Keratinocyte (primary cell): Measurements from ENCODE around the gene GNS. TPM values are rescaled to one million over a fixed set of nuclear protein-coding genes. Genes with fewer than 3 reads are reported as not detected.
A peak's percentile ranks its signal among the peaks of the same experiment; 100 is the strongest.

Experiments used
- DNase-seq: peaks from one replicate; pipeline ENCODE4 v3.0.0-alpha.2; 2011; ENCODE audit warnings: low read depth, missing footprints, low spot score
- FAIRE-seq: peaks from 2 replicates; lab custom pipeline; 2011; peaks lifted over from hg19 to GRCh38; lab: Jason Lieb, UNC
- H2AFZ ChIP-seq: 2 replicates; pipeline ENCODE4 v1.6.0; 2012; ENCODE audit warnings: low read length, control low read depth, inconsistent platforms; ENCODE audit not compliant: control insufficient read depth
- H3K27ac ChIP-seq: 2 replicates; pipeline ENCODE4 v1.5.1; 2011; ENCODE audit warnings: low read length; ENCODE audit not compliant: control insufficient read depth, insufficient read depth
- H3K27me3 ChIP-seq: 3 replicates; pipeline ENCODE4 v1.6.0; 2011; ENCODE audit warnings: low read length; ENCODE audit not compliant: control insufficient read depth, insufficient read depth; ENCODE audit errors: extremely low read depth
- H3K36me3 ChIP-seq, 2 experiments: 2 replicates in 1 of 2; 3 replicates in 1 of 2; pipeline ENCODE4 v1.5.1; 2011; ENCODE audit warnings: low read length in 2 of 2, mild to moderate bottlenecking in 1 of 2; ENCODE audit not compliant: control insufficient read depth in 2 of 2, insufficient read depth in 2 of 2; ENCODE audit errors: extremely low read depth in 1 of 2
- H3K4me1 ChIP-seq: 3 replicates; pipeline ENCODE4 v1.5.1; 2011; ENCODE audit warnings: low read length; ENCODE audit not compliant: control insufficient read depth, insufficient read depth; ENCODE audit errors: extremely low read depth
- H3K4me2 ChIP-seq: 3 replicates; pipeline ENCODE4 v1.6.0; 2011; ENCODE audit warnings: low read depth, low read length; ENCODE audit not compliant: control insufficient read depth, insufficient read depth; ENCODE audit errors: extremely low read depth
- H3K4me3 ChIP-seq, 3 experiments: fragments of 200-600 bp in 1 of 3; sonication (generic) in 1 of 3; 2 replicates in 2 of 3; 3 replicates in 1 of 3; pipeline ENCODE4 v1.5.1; 2011 to 2016; ENCODE audit warnings: low read length in 3 of 3, mild to moderate bottlenecking in 3 of 3, control low read depth in 2 of 3, inconsistent platforms in 1 of 3, low read depth in 1 of 3, mixed read lengths in 1 of 3, mixed run types in 1 of 3, moderate library complexity in 1 of 3; ENCODE audit not compliant: control insufficient read depth in 2 of 3, insufficient read depth in 2 of 3; ENCODE audit errors: extremely low read depth in 1 of 3
- H3K79me2 ChIP-seq: 2 replicates; pipeline ENCODE4 v1.6.0; 2012; ENCODE audit warnings: low read length; ENCODE audit not compliant: control insufficient read depth, insufficient read depth
- H3K9ac ChIP-seq: 3 replicates; pipeline ENCODE4 v1.6.0; 2011; ENCODE audit warnings: low read length; ENCODE audit not compliant: control insufficient read depth, insufficient read depth; ENCODE audit errors: extremely low read depth
- H3K9me1 ChIP-seq: 3 replicates; pipeline ENCODE4 v1.6.0; 2011; ENCODE audit warnings: low read length; ENCODE audit not compliant: control insufficient read depth, insufficient read depth; ENCODE audit errors: extremely low read depth
- H3K9me3 ChIP-seq: 2 replicates; pipeline ENCODE4 v1.5.1; 2012; ENCODE audit warnings: low read depth, low read length; ENCODE audit not compliant: control insufficient read depth
- H4K20me1 ChIP-seq: 3 replicates; pipeline ENCODE4 v1.6.0; 2011; ENCODE audit warnings: low read length; ENCODE audit not compliant: control insufficient read depth, insufficient read depth; ENCODE audit errors: extremely low read depth
- CTCF ChIP-seq, 3 experiments: IDR thresholded peaks in 1 of 3; conservative IDR thresholded peaks in 1 of 3; optimal IDR thresholded peaks in 1 of 3; 2 replicates in 2 of 3; 3 replicates in 1 of 3; pipeline versions ENCODE3 to v1.5.1; 2011; ENCODE audit warnings: low read length in 3 of 3, mild to moderate bottlenecking in 3 of 3, moderate library complexity in 2 of 3, control low read depth in 1 of 3, inconsistent platforms in 1 of 3; ENCODE audit not compliant: insufficient read depth in 2 of 3; ENCODE audit errors: extremely low read depth in 1 of 3
- EZH2 ChIP-seq: IDR thresholded peaks from one replicate; pipeline ENCODE4 v1.6.1; 2012; ENCODE audit warnings: inconsistent platforms, mild to moderate bottlenecking, low read length, moderate library complexity
- dilution Hi-C: fragments of 300-500 bp; cut with MboI; formaldehyde crosslinking; loops from one replicate; pipeline ENCODE4 v1.7.0; 2020; ENCODE audit warnings: low sequenced_read_pairs; ENCODE audit not compliant: extremely low pct_ligation_motif_present
- polyA plus RNA-seq, 5 experiments: library from polyadenylated mRNA; depleted of rRNA in 3 of 5; stranded (reverse) in 3 of 5; stranded (forward) in 1 of 5; unstranded in 1 of 5; fragments of >200 nt; gene quantifications; 1 replicate in 1 of 5; 2 replicates in 3 of 5; 3 replicates in 1 of 5; pipeline versions ENCODE4 v1.2.1 to v1.2.3, GENCODE V29; 2011 to 2012; ENCODE audit warnings: missing spikeins in 2 of 5, low read depth in 1 of 5, low replicate concordance in 1 of 5

GNS gene
- polyA plus RNA-seq, 1 donor (not counting 4 experiments of a cell fraction or from before 2014, with no cell fraction given) = 57.8 TPM

DNA sequence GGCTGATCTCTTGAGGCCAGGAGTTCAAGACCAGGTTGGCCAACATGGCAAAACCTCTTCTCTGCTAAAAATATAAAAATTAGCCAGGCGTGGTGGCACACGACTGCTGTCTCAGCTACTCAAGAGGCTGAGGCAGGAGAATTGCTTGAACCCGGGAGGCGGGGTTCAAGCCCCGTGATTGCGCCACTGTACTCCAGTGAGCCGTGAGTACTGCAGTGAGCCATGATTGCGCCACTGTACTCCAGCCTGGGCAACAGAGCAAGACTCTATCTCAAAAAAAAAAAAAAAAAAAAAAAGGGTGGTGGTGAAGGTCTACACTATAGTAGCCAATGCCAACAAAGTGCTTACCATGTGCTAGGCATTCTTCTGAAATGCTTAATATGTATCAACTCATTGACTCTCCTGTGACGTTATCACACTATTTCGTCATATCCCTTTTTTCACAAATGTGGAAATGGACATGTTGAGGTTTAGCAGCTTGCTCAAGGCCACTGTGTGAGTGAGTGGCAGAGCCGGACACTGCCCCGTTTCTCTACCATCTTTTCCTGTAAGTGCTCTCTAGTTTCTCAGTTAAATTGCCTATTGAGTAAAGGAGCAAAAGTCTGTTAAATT is 59.6 kb downstream of the GNS start:
- no peak overlapping the region for H2AFZ ChIP-seq

GRCh38 chr12:64696080-64696741 is 63.0 kb downstream of the GNS start:
- Histone ChIP-seq H3K4me1 (no peaks in the 10 kb centered on the region), H3K79me2 (no peaks in the 10 kb centered on the region), H3K27ac (no peak overlapping the region), H2AFZ (no peak overlapping the region), H3K9me1 (no peaks in the 10 kb centered on the region), H4K20me1 (no peaks in the 10 kb centered on the region), H3K36me3 (peaks cover 9 to 11% of the 10 kb centered on the region in 2 experiments), H3K4me2 (no peak overlapping the region), H3K9me3 (no peaks in the 10 kb centered on the region), H3K4me3 (no peak overlapping the region), H3K9ac (no peak overlapping the region), H3K27me3 (no peaks in the 10 kb centered on the region)
- no peak for DNase-seq
- no peak for FAIRE-seq
- no peak for TF ChIP-seq EZH2
- TF ChIP-seq CTCF (optimal IDR thresholded peaks at IDR 0.05 in 1 of 3, IDR thresholded peaks at IDR 0.05 in 1 of 3, conservative IDR thresholded peaks at IDR 0.05 in 1 of 3; ENCODE audit: extremely low read depth in 1 of 3, insufficient read depth in 2 of 3, low read length in 3 of 3) = peak in 1 of 3 experiments; percentile 28
- dilution Hi-C loops = loop anchor here (25.0 kb wide), 1 partner anchor 159 kb away; no protein-coding TSS in a partner anchor

More for the DNA sequence above, 59.6 kb downstream of the GNS start:
- no peaks in the 10 kb centered on the region for H3K79me2 ChIP-seq
- H3K9me1 ChIP-seq = no peaks in the 10 kb centered on the region
- H3K27ac ChIP-seq = no peak overlapping the region
- DNase-seq (no peak), FAIRE-seq (no peak)
- no peaks in the 10 kb centered on the region for H3K9me3 ChIP-seq
- no peaks in the 10 kb centered on the region for H4K20me1 ChIP-seq
- TF ChIP-seq EZH2 (no peak), CTCF (optimal IDR thresholded peaks at IDR 0.05 in 1 of 3, IDR thresholded peaks at IDR 0.05 in 1 of 3, conservative IDR thresholded peaks at IDR 0.05 in 1 of 3; ENCODE audit: extremely low read depth in 1 of 3, insufficient read depth in 2 of 3, low read length in 3 of 3) (no peak)
- H3K36me3 ChIP-seq = peaks cover 2 to 4% of the 10 kb centered on the region in 2 experiments
- H3K9ac ChIP-seq = no peak overlapping the region
- no peaks in the 10 kb centered on the region for H3K27me3 ChIP-seq
- dilution Hi-C loops = loop anchor here (25.0 kb wide), 1 partner anchor 162 kb away; no protein-coding TSS in a partner anchor
- H3K4me2 ChIP-seq = no peak overlapping the region
- no peak overlapping the region for H3K4me3 ChIP-seq
- H3K4me1 ChIP-seq = no peaks in the 10 kb centered on the region
